ENCODE measurements around the gene URB2. TPM values are rescaled to one million over a fixed set of nuclear protein-coding genes. Genes with fewer than 3 reads are reported as not detected.

The URB2 gene
- total RNA-seq, 1 experiment from 2014 or later: 24.6 TPM

DNA sequence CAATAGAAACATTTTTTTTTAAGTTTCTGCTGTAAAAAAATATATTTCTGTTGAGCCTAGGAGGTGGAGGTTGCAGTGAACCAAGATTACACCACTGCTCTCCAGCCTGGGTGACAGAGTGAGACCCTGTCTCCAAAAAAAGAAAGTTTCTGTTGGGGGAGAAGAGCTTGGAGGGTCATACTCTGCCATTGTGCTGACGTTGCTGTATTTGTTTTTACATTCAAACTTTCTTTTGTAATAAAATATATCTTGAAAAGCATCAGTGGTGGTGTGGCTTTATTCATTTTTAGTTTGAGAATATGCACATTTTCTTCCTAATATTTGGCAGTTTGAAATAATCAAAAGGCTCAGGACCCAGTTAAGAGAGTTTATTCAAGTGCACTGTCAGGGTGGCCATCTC lies 64.6 kb downstream of the URB2 start:
- TF ChIP-seq, protein P1, sequence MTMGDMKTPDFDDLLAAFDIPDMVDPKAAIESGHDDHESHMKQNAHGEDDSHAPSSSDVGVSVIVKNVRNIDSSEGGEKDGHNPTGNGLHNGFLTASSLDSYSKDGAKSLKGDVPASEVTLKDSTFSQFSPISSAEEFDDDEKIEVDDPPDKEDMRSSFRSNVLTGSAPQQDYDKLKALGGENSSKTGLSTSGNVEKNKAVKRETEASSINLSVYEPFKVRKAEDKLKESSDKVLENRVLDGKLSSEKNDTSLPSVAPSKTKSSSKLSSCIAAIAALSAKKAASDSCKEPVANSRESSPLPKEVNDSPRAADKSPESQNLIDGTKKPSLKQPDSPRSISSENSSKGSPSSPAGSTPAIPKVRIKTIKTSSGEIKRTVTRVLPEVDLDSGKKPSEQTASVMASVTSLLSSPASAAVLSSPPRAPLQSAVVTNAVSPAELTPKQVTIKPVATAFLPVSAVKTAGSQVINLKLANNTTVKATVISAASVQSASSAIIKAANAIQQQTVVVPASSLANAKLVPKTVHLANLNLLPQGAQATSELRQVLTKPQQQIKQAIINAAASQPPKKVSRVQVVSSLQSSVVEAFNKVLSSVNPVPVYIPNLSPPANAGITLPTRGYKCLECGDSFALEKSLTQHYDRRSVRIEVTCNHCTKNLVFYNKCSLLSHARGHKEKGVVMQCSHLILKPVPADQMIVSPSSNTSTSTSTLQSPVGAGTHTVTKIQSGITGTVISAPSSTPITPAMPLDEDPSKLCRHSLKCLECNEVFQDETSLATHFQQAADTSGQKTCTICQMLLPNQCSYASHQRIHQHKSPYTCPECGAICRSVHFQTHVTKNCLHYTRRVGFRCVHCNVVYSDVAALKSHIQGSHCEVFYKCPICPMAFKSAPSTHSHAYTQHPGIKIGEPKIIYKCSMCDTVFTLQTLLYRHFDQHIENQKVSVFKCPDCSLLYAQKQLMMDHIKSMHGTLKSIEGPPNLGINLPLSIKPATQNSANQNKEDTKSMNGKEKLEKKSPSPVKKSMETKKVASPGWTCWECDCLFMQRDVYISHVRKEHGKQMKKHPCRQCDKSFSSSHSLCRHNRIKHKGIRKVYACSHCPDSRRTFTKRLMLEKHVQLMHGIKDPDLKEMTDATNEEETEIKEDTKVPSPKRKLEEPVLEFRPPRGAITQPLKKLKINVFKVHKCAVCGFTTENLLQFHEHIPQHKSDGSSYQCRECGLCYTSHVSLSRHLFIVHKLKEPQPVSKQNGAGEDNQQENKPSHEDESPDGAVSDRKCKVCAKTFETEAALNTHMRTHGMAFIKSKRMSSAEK (CRISPR knock-in tag; IDR thresholded peaks at IDR 0.05; ENCODE audit: borderline replicate concordance): no peak
- TF ChIP-seq ZNF671 (CRISPR knock-in tag; IDR thresholded peaks at IDR 0.05): no peak
- TF ChIP-seq, protein P2, sequence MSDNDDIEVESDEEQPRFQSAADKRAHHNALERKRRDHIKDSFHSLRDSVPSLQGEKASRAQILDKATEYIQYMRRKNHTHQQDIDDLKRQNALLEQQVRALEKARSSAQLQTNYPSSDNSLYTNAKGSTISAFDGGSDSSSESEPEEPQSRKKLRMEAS (CRISPR knock-in tag; IDR thresholded peaks at IDR 0.05): no peak
- TF ChIP-seq, protein P3, sequence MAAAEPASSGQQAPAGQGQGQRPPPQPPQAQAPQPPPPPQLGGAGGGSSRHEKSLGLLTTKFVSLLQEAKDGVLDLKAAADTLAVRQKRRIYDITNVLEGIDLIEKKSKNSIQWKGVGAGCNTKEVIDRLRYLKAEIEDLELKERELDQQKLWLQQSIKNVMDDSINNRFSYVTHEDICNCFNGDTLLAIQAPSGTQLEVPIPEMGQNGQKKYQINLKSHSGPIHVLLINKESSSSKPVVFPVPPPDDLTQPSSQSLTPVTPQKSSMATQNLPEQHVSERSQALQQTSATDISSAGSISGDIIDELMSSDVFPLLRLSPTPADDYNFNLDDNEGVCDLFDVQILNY (CRISPR knock-in tag; IDR thresholded peaks at IDR 0.05): no peak
- TF ChIP-seq, protein P4, sequence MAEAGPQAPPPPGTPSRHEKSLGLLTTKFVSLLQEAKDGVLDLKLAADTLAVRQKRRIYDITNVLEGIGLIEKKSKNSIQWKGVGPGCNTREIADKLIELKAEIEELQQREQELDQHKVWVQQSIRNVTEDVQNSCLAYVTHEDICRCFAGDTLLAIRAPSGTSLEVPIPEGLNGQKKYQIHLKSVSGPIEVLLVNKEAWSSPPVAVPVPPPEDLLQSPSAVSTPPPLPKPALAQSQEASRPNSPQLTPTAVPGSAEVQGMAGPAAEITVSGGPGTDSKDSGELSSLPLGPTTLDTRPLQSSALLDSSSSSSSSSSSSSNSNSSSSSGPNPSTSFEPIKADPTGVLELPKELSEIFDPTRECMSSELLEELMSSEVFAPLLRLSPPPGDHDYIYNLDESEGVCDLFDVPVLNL (CRISPR knock-in tag; IDR thresholded peaks at IDR 0.05; ENCODE audit: borderline replicate concordance, low read depth): no peak
- TF ChIP-seq, protein P5, sequence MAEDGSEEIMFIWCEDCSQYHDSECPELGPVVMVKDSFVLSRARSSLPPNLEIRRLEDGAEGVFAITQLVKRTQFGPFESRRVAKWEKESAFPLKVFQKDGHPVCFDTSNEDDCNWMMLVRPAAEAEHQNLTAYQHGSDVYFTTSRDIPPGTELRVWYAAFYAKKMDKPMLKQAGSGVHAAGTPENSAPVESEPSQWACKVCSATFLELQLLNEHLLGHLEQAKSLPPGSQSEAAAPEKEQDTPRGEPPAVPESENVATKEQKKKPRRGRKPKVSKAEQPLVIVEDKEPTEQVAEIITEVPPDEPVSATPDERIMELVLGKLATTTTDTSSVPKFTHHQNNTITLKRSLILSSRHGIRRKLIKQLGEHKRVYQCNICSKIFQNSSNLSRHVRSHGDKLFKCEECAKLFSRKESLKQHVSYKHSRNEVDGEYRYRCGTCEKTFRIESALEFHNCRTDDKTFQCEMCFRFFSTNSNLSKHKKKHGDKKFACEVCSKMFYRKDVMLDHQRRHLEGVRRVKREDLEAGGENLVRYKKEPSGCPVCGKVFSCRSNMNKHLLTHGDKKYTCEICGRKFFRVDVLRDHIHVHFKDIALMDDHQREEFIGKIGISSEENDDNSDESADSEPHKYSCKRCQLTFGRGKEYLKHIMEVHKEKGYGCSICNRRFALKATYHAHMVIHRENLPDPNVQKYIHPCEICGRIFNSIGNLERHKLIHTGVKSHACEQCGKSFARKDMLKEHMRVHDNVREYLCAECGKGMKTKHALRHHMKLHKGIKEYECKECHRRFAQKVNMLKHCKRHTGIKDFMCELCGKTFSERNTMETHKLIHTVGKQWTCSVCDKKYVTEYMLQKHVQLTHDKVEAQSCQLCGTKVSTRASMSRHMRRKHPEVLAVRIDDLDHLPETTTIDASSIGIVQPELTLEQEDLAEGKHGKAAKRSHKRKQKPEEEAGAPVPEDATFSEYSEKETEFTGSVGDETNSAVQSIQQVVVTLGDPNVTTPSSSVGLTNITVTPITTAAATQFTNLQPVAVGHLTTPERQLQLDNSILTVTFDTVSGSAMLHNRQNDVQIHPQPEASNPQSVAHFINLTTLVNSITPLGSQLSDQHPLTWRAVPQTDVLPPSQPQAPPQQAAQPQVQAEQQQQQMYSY (CRISPR knock-in tag; IDR thresholded peaks at IDR 0.05): no peak
- TF ChIP-seq, protein P6, sequence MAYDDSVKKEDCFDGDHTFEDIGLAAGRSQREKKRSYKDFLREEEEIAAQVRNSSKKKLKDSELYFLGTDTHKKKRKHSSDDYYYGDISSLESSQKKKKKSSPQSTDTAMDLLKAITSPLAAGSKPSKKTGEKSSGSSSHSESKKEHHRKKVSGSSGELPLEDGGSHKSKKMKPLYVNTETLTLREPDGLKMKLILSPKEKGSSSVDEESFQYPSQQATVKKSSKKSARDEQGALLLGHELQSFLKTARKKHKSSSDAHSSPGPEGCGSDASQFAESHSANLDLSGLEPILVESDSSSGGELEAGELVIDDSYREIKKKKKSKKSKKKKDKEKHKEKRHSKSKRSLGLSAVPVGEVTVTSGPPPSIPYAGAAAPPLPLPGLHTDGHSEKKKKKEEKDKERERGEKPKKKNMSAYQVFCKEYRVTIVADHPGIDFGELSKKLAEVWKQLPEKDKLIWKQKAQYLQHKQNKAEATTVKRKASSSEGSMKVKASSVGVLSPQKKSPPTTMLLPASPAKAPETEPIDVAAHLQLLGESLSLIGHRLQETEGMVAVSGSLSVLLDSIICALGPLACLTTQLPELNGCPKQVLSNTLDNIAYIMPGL (CRISPR knock-in tag; IDR thresholded peaks at IDR 0.05): no peak
- no peak for TF ChIP-seq MXD4 (CRISPR knock-in tag; IDR thresholded peaks at IDR 0.05; ENCODE audit: borderline replicate concordance)

DNA sequence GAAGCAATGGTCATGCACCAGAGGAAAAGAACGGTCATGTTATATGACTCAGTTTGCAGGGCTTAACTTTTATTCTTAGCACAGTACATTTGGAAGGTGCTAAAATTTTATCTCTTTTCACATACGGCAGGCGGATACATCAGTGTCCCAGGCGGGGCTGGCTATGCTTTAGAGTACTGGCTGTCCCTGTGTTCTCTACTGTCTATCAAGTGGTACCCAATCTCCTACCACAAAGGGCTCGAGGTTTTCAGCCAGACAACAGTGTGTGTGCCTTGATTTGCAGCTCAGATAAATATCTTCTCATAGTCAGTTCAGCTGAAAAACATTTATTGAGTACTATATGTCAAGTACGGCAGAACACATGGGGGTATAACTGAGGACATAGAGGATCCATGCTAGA lies 65.3 kb downstream of the URB2 start:
- POLR2A ChIA-PET: no interaction called here
- H3K36me3 Mint-ChIP-seq: peaks cover 3% of the 10 kb centered on the region; the same call in 1 of the 2 replicates
- ATAC-seq (no peak), DNase-seq (ENCODE audit: low spot score) (no peak)
- CTCF ChIA-PET: no interaction called here
- H3K4me3 Mint-ChIP-seq: no peak overlapping the region
- peaks cover 37% of the 10 kb centered on the region for H3K4me1 Mint-ChIP-seq
- H3K9me3 Mint-ChIP-seq: peaks cover 3% of the 10 kb centered on the region
- H3K27ac Mint-ChIP-seq: no peak overlapping the region; the same call in 1 of the 2 replicates
- H3K27me3 Mint-ChIP-seq (ENCODE audit: low read depth): no peaks in the 10 kb centered on the region
- no peak for TF ChIP-seq IRF2 (CRISPR knock-in tag; IDR thresholded peaks at IDR 0.05; ENCODE audit: borderline replicate concordance, low read depth)
- TF ChIP-seq, protein P7, sequence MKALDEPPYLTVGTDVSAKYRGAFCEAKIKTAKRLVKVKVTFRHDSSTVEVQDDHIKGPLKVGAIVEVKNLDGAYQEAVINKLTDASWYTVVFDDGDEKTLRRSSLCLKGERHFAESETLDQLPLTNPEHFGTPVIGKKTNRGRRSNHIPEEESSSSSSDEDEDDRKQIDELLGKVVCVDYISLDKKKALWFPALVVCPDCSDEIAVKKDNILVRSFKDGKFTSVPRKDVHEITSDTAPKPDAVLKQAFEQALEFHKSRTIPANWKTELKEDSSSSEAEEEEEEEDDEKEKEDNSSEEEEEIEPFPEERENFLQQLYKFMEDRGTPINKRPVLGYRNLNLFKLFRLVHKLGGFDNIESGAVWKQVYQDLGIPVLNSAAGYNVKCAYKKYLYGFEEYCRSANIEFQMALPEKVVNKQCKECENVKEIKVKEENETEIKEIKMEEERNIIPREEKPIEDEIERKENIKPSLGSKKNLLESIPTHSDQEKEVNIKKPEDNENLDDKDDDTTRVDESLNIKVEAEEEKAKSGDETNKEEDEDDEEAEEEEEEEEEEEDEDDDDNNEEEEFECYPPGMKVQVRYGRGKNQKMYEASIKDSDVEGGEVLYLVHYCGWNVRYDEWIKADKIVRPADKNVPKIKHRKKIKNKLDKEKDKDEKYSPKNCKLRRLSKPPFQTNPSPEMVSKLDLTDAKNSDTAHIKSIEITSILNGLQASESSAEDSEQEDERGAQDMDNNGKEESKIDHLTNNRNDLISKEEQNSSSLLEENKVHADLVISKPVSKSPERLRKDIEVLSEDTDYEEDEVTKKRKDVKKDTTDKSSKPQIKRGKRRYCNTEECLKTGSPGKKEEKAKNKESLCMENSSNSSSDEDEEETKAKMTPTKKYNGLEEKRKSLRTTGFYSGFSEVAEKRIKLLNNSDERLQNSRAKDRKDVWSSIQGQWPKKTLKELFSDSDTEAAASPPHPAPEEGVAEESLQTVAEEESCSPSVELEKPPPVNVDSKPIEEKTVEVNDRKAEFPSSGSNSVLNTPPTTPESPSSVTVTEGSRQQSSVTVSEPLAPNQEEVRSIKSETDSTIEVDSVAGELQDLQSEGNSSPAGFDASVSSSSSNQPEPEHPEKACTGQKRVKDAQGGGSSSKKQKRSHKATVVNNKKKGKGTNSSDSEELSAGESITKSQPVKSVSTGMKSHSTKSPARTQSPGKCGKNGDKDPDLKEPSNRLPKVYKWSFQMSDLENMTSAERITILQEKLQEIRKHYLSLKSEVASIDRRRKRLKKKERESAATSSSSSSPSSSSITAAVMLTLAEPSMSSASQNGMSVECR (CRISPR knock-in tag; IDR thresholded peaks at IDR 0.05; ENCODE audit: borderline replicate concordance): no peak
- no peak for TF ChIP-seq ZNF263 (CRISPR knock-in tag; IDR thresholded peaks at IDR 0.05; ENCODE audit: low read depth)
- TF ChIP-seq, protein P4 (CRISPR knock-in tag; IDR thresholded peaks at IDR 0.05; ENCODE audit: borderline replicate concordance, low read depth): no peak
- TF ChIP-seq, protein P8, sequence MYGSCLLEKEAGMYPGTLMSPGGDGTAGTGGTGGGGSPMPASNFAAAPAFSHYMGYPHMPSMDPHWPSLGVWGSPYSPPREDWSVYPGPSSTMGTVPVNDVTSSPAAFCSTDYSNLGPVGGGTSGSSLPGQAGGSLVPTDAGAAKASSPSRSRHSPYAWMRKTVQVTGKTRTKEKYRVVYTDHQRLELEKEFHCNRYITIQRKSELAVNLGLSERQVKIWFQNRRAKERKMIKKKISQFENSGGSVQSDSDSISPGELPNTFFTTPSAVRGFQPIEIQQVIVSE (CRISPR knock-in tag; IDR thresholded peaks at IDR 0.05; ENCODE audit: borderline replicate concordance): no peak

More for the DNA sequence above, 64.6 kb downstream of the URB2 start:
- Mint-ChIP-seq H3K27me3 (ENCODE audit: low read depth) (no peaks in the 10 kb centered on the region), H3K4me3 (no peak overlapping the region), H3K9me3 (peaks cover 10% of the 10 kb centered on the region), H3K4me1 (peaks cover 30% of the 10 kb centered on the region), H3K36me3 (peaks cover 9% of the 10 kb centered on the region), H3K27ac (no peak overlapping the region)
- ChIA-PET CTCF (no interaction called here), POLR2A (no interaction called here)
- DNase-seq (ENCODE audit: low spot score) (no peak), ATAC-seq (no peak)

All from WTC11 (cell line).